Right lobe of liver (tissue), 6 donors: ENCODE results near the gene ADAMTS14. TPM values are rescaled to one million over a fixed set of nuclear protein-coding genes. Genes with fewer than 3 reads are reported as not detected.
A peak's percentile ranks its signal among the peaks of the same experiment; 100 is the strongest.

ENCODE experiments used
- ATAC-seq, 4 donors: fragments of 200-7000 bp; cut with Tn5 transposase; one replicate each; pipeline ENCODE4 v1.9.1; 2020; ENCODE audit warnings: mild to moderate bottlenecking in 4 of 4, moderate library complexity in 4 of 4
- DNase-seq, 3 donors: peaks; one replicate each; pipeline ENCODE4 v3.0.0-alpha.2; 2020
- H3K27ac ChIP-seq, 3 donors: fragments of 200-600 bp; one replicate each; pipeline ENCODE4 v1.8.0; 2022
- H3K27me3 ChIP-seq, 2 donors: fragments of 200-600 bp; one replicate each; pipeline ENCODE4 v1.8.0; 2022
- H3K36me3 ChIP-seq, 4 donors: fragments of 200-600 bp; sonication (generic) in 1 of 4; one replicate each; pipeline versions ENCODE4 v1.5.1 to v1.8.0; 2017 to 2022; ENCODE audit warnings: control low read depth in 1 of 4
- H3K4me1 ChIP-seq, 4 donors: fragments of 200-600 bp; sonication (generic) in 1 of 4; one replicate each; pipeline versions ENCODE4 v1.5.1 to v1.8.0; 2017 to 2022; ENCODE audit warnings: control low read depth in 1 of 4
- H3K4me3 ChIP-seq, 3 donors: fragments of 200-600 bp; one replicate each; pipeline ENCODE4 v1.8.0; 2022
- H3K9me3 ChIP-seq, 4 donors: fragments of 200-600 bp; sonication (generic) in 1 of 4; one replicate each; pipeline versions ENCODE4 v1.5.1 to v1.8.0; 2017 to 2022; ENCODE audit warnings: control low read depth in 1 of 4
- POLR2A ChIP-seq: fragments of 450-650 bp; IDR thresholded peaks from one replicate; pipeline ENCODE4 v1.6.1; 2017; ENCODE audit warnings: antibody characterized with exemption, mild to moderate bottlenecking
- WGBS: methylation state at CpG from one replicate; pipeline ENCODE4 v1.1.6; 2018; ENCODE audit warnings: low coverage, low lambda C conversion rate; ENCODE audit not compliant: insufficient coverage; ENCODE audit errors: missing lambda C conversion rate; 5-methylcytosine and 5-hydroxymethylcytosine counted together
- intact Hi-C, 2 donors: fragments of 100-400 bp; cut with DNase I; formaldehyde crosslinking; loops; one replicate each; pipeline versions ENCODE4 v1.11.2 to v1.14.1; 2022
- total RNA-seq, 6 experiments: library from RNA; depleted of rRNA in 2 of 6; stranded (reverse); fragments of >200 nt in 2 of 6; fragmentation: NEBNext Ultra II Directional in 3 of 6; extraction: Animal tissue kit (Norgen Biotek cat#: 25700) in 3 of 6; gene quantifications; one replicate each; pipeline versions ENCODE4 v1.1.0 to v1.2.4, GENCODE V29; 2016 to 2023
- TF ChIP-seq, protein P1 (sequence below), 4 donors: fragments of 200-600 bp in 3 of 4; fragments of 450-650 bp in 1 of 4; IDR thresholded peaks; one replicate each; pipeline versions ENCODE4 v1.5.1 to v1.8.0; 2016 to 2022; ENCODE audit warnings: antibody characterized with exemption in 4 of 4, mild to moderate bottlenecking in 2 of 4
- donor health status: DM: no; HTN: yes; CAD: no.
- donor health status: DM: no; HTN: no; CAD: no.
- donor health status: DM: no; HTN: no; CAD: no.
- donor health status: DM: no; HTN: yes; CAD: no.
- donor health status: DM: no; HTN: yes; CAD: no.

Gene ADAMTS14
- total RNA-seq, 6 experiments from 2014 or later, result 0.06 to 0.18 (median 0.11) TPM

- intact Hi-C loops, result no loop called here
- Histone ChIP-seq H3K4me1 (no peaks in the 10 kb centered on the region), H3K27ac (no peak overlapping the region), H3K36me3 (no peaks in the 10 kb centered on the region), H3K9me3 (no peaks in the 10 kb centered on the region), H3K4me3 (no peak overlapping the region), H3K27me3 (no peaks in the 10 kb centered on the region)
- ATAC-seq (no peak), DNase-seq (no peak)
- no peak for TF ChIP-seq POLR2A
- TF ChIP-seq, protein P1, sequence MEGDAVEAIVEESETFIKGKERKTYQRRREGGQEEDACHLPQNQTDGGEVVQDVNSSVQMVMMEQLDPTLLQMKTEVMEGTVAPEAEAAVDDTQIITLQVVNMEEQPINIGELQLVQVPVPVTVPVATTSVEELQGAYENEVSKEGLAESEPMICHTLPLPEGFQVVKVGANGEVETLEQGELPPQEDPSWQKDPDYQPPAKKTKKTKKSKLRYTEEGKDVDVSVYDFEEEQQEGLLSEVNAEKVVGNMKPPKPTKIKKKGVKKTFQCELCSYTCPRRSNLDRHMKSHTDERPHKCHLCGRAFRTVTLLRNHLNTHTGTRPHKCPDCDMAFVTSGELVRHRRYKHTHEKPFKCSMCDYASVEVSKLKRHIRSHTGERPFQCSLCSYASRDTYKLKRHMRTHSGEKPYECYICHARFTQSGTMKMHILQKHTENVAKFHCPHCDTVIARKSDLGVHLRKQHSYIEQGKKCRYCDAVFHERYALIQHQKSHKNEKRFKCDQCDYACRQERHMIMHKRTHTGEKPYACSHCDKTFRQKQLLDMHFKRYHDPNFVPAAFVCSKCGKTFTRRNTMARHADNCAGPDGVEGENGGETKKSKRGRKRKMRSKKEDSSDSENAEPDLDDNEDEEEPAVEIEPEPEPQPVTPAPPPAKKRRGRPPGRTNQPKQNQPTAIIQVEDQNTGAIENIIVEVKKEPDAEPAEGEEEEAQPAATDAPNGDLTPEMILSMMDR (IDR thresholded peaks at IDR 0.05), result no peak
- WGBS, result 34% methylated on average over 2 of the region's 7 CpGs
Measured at GRCh38 chr10:70797840-70798239, 125.5 kb downstream of the ADAMTS14 start.

GRCh38 chr10:70799124-70799523, 126.8 kb downstream of the ADAMTS14 start:
- Histone ChIP-seq H3K9me3 (no peaks in the 10 kb centered on the region), H3K27ac (no peak overlapping the region), H3K36me3 (no peaks in the 10 kb centered on the region), H3K27me3 (no peaks in the 10 kb centered on the region), H3K4me3 (no peak overlapping the region), H3K4me1 (no peaks in the 10 kb centered on the region)
- DNase-seq (no peak), ATAC-seq (peak in 1 of 4 donors; percentile 29)
- intact Hi-C loops, result no loop called here
- no peak for TF ChIP-seq POLR2A
- TF ChIP-seq, protein P1 (IDR thresholded peaks at IDR 0.05), result no peak
- WGBS, result 28% methylated on average over 4 of the region's 5 CpGs

- no peaks in the 10 kb centered on the region for H3K36me3 ChIP-seq
- no peak for TF ChIP-seq POLR2A
- TF ChIP-seq, protein P1 (IDR thresholded peaks at IDR 0.05), result no peak
- no peak for ATAC-seq
- H3K27ac ChIP-seq, result no peak overlapping the region
- no peak for DNase-seq
- H3K9me3 ChIP-seq, result no peaks in the 10 kb centered on the region
- H3K27me3 ChIP-seq, result no peaks in the 10 kb centered on the region
- 56% methylated on average over 1 of the region's 1 CpG for WGBS
- H3K4me1 ChIP-seq, result no peaks in the 10 kb centered on the region
- H3K4me3 ChIP-seq, result no peak overlapping the region
- intact Hi-C loops, result no loop called here
Measured at GRCh38 chr10:70801854-70802253, 129.5 kb downstream of the ADAMTS14 start.

DNA sequence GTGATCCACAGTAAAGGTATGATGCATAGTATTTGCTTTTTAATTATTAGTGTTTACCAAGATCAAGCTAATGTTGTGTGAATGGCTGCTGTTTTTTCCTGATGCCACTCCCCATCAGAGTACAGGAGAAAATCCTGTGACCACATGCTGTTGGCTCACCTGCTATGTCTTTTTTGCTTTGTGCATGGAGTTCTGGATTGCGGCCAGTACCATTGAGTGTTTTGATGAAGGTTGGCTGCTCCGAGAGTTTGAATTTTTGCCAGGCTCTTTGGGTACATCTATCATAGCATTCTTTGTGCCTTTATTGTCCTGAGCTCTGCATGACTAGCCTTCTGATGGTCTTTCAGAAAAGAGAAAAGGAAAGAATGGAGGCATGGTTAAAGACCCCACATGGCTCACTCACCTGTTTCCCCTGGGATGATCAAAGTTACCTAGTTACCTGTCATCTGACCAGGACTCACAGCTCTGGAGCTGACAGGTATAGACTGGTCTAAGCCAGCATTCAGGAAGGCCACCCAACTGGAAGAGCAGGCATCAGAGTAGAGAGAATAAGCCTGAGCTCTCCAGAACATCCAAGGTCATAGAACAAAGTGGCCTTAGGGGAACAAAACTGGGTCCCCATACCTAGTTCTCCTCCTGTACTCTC, 131.6 kb downstream of the ADAMTS14 start:
- Histone ChIP-seq H3K27ac (no peak overlapping the region), H3K27me3 (no peaks in the 10 kb centered on the region), H3K4me1 (no peaks in the 10 kb centered on the region), H3K4me3 (no peak overlapping the region), H3K9me3 (no peaks in the 10 kb centered on the region), H3K36me3 (no peaks in the 10 kb centered on the region)
- no peak for TF ChIP-seq POLR2A
- TF ChIP-seq, protein P1 (IDR thresholded peaks at IDR 0.05), result no peak
- intact Hi-C loops, result no loop called here
- DNase-seq (no peak), ATAC-seq (no peak)
- 80% methylated on average over 2 of the region's 2 CpGs for WGBS

DNA sequence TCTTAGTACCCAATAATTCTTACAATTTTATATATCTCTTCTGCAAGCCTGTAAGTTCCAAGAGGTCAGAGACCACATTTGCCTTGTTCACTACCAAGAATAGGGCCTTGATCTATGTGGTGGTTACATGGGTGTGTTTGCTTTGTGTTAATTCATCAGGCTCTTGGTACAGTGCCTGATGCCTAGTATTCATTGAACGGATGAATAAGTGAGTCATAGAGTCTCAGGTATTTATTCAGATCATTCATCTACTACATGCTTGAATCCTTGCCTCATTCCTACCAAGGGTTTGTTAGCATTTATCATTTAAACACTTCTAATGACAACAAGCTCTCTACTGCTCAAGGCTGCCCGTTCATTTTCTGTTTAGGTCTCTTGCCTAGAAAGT, 132.1 kb downstream of the ADAMTS14 start:
- TF ChIP-seq, protein P1 (IDR thresholded peaks at IDR 0.05), result no peak
- no peaks in the 10 kb centered on the region for H3K9me3 ChIP-seq
- DNase-seq (no peak), ATAC-seq (peak in 1 of 4 donors; percentile 85)
- no peaks in the 10 kb centered on the region for H3K36me3 ChIP-seq
- 51% methylated on average over 2 of the region's 2 CpGs for WGBS
- no peak overlapping the region for H3K27ac ChIP-seq
- intact Hi-C loops, result no loop called here
- no peaks in the 10 kb centered on the region for H3K4me1 ChIP-seq
- H3K4me3 ChIP-seq, result no peak overlapping the region
- no peaks in the 10 kb centered on the region for H3K27me3 ChIP-seq
